GM21737 (cell line): ENCODE measurements around the gene PLCB1.
A peak's percentile ranks its signal among the peaks of the same experiment; 100 is the strongest.

Source experiments
- ATAC-seq: cut with Tn5 transposase; IDR thresholded peaks from one replicate; pipeline ENCODE4 v1.9.1; 2021; ENCODE audit warnings: mild to moderate bottlenecking, moderate library complexity; ENCODE audit not compliant: unreplicated experiment

Gene PLCB1

GRCh38 chr20:8394308-8394945, 262.4 kb downstream of the PLCB1 start:
- peak; percentile 61 for ATAC-seq

DNA sequence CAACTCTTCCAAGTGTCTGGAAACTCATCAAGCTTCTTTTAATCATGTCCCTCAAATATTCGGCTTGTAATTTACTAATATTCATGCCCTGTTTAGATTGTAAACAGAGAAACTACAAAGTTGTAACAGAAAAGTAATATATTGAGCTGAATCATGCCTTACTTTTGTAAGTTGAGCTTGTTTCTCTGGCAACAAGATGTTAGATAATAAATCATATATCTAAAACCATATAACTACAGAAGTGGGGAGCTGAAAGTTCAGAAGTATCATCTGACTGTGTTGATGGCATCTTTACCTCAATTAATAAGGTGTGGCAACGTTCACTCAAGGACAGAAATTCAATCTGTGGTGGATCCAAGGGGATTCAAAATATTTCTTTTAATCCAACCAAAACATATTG, 263.9 kb downstream of the PLCB1 start:
- ATAC-seq = no peak

GRCh38 chr20:8398263-8399051, 266.4 kb downstream of the PLCB1 start:
- no peak for ATAC-seq

DNA sequence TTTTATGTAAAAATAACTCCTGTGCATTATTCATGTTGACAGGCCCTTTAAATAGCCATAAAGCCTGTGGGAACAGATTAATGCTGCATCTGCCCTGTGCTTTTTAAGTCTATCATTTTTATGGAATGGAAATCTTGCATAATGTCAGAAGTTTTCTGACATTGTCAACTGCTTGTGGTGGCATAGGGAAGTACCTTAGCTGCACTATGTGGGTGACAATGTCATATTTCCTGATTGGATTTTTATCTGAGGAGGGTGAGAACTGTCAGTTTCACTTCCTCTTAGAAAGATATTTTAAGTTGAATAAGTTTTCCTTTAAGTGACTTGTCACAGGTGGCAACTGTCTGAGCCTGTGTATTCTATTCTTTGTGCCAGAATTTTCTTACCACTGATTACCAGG, 267.9 kb downstream of the PLCB1 start:
- peak; percentile 98 for ATAC-seq

GRCh38 chr20:8400486-8400885, 268.4 kb downstream of the PLCB1 start:
- ATAC-seq = no peak

- no peak for ATAC-seq
These were observed 269.5 kb downstream of the PLCB1 start for GRCh38 chr20:8401556-8401955.

DNA sequence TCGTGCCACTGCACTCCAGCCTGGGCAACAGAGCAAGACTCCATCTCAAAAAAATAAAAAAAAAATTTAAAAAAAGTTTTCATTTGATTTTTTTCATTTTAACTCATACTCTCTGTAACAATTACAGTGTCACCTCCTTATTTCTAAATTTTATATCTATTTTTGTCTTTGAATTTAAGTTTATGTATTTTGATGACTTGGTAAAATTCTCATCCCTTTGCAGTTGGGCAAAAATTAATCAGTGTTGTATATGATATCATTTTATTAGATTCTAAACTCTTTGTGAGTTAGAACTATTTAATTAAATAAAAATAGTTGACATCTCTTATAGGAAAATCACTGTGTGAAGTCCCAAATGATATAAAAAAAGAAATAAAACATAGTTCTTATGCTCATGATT, 270.7 kb downstream of the PLCB1 start:
- no peak for ATAC-seq

- no peak for ATAC-seq
These were observed 273.0 kb downstream of the PLCB1 start for GRCh38 chr20:8404912-8405635.

DNA sequence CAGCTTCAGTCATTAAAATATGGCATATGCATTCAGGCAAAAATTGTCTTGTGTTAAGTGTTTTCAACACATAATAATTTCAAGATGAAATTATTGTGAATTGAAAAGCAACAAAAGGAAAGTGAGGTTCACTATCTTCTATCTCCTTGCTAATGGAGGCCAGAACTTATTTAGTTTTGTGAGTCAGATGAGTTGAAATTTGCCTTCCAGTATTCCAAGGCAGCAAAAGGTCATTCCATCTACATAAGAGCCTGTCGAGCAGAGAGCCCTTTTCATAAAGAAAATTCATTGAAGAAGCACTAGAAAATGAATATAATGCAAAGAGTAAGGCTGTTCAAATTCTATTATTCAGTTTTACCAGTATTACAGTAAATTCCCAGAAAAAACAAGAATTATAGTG, 274.3 kb downstream of the PLCB1 start:
- ATAC-seq = no peak

GRCh38 chr20:8408587-8409307, 276.7 kb downstream of the PLCB1 start:
- no peak for ATAC-seq

DNA sequence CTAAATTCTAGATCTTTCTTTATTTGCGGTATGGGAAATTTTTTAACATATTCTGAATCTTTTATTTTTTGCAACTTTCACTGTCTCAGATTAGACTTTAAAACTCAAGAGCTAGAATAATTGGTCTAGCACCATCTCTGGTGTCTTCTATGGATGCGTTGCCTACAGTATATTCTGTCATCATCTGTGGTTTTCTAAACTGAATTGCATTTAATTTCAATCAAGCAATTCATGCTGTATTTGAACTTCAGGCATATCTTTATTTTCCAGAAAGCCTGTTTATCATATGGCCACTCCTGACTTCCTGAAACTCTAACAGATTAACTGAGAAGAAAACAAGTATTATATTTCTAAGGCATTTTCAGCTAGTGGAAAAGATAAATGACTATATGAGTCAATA, 281.6 kb downstream of the PLCB1 start:
- no peak for ATAC-seq

- ATAC-seq = no peak
These were observed 282.7 kb downstream of the PLCB1 start for GRCh38 chr20:8414586-8415274.

- no peak for ATAC-seq
These were observed 289.9 kb downstream of the PLCB1 start for GRCh38 chr20:8421981-8422380.

DNA sequence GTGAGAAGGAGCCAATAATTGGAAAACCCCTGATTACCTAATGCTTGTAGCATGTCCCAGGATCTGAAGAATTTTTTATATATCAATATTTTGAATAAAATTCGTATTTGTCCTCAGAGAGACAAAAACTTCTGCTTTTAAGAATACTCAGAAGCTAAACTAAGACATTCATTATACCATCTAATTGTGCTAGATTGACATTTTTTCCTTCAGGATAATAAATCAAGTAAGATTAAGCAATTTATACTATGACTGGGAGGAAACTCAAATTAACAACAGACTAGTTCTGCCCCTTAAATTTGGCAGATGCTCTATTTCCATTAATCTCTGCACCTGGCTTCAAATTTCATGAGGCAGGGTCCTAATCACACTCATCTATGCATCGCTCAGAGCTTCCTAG, 291.4 kb downstream of the PLCB1 start:
- no peak for ATAC-seq

DNA sequence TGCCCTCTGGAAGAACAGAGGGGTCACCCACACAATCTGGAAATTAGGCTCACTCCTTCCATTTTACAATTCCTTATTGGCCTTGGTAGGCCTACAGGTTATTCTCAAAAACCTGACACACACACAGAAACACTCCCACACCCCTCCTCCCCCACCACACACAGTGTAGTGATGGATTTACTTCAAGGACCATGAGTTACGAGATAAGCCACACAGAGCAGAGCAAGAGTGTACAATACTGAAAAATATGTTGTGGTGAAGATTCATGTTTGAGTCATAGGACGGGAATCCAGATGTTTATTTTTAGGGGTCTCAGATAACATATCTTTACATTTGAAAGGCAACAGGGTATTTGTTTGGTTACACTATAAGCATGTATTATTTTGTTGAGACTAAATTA, 291.9 kb downstream of the PLCB1 start:
- no peak for ATAC-seq

GRCh38 chr20:8425016-8425415, 292.9 kb downstream of the PLCB1 start:
- no peak for ATAC-seq

- no peak for ATAC-seq
These were observed 293.7 kb downstream of the PLCB1 start for GRCh38 chr20:8425802-8426201.

GRCh38 chr20:8427419-8428040, 295.5 kb downstream of the PLCB1 start:
- ATAC-seq = no peak

GRCh38 chr20:8428988-8429387, 296.9 kb downstream of the PLCB1 start:
- no peak for ATAC-seq
